PC-9 (cell line): ENCODE results near the gene ARHGAP24. TPM values are rescaled to one million over a fixed set of nuclear protein-coding genes. Genes with fewer than 3 reads are reported as not detected.

Experiments used
- BruUV-seq: library from RNA; stranded (reverse); fragments of 400-500 nt; replicated peaks from 2 replicates; lab custom pipeline; 2021; lab: Mats Ljungman, UMichigan
- CTCF ChIA-PET: fragments of 300-600 bp; sonication (Branson Sonifier 250); formaldehyde crosslinking; loops from one replicate; lab custom pipeline; 2022; ENCODE audit warnings: antibody characterized with exemption; lab: Charles Lee
- POLR2A ChIA-PET: fragments of 300-600 bp; sonication (Branson Sonifier 250); formaldehyde crosslinking; loops from one replicate; lab custom pipeline; 2022; ENCODE audit warnings: antibody characterized with exemption; ENCODE audit not compliant: unreplicated experiment; lab: Charles Lee
- DNase-seq, 2 experiments: peaks; one replicate each; pipeline versions ENCODE4 v3.0.0 to v3.0.0-alpha.2; 2015 to 2022; ENCODE audit warnings: mixed read lengths in 1 of 2
- H2AFZ ChIP-seq: fragments of 200-600 bp; sonication (generic); 2 replicates; pipeline ENCODE4 v1.8.1; 2017; ENCODE audit warnings: antibody characterized with exemption
- H3F3A ChIP-seq: fragments of 200-600 bp; sonication (generic); 2 replicates; pipeline ENCODE4 v1.8.1; 2017; ENCODE audit warnings: antibody characterized with exemption, mild to moderate bottlenecking, low read depth; ENCODE audit not compliant: insufficient read depth
- H3K27ac ChIP-seq: fragments of 200-600 bp; sonication (generic); 2 replicates; pipeline ENCODE4 v1.6.1; 2016; ENCODE audit warnings: mixed run types
- H3K27me3 ChIP-seq: fragments of 200-600 bp; sonication (generic); 2 replicates; pipeline ENCODE4 v1.6.1; 2016; ENCODE audit warnings: low read depth, mixed run types; ENCODE audit not compliant: insufficient read depth
- H3K36me3 ChIP-seq: fragments of 200-600 bp; sonication (generic); 2 replicates; pipeline ENCODE4 v1.6.1; 2016; ENCODE audit warnings: low read depth, mixed run types
- H3K4me1 ChIP-seq: fragments of 200-600 bp; sonication (generic); replicated peaks from 2 replicates; pipeline ENCODE4 v1.6.1; 2016; ENCODE audit warnings: mixed run types; ENCODE audit not compliant: insufficient read depth
- H3K4me2 ChIP-seq: fragments of 200-600 bp; sonication (generic); 2 replicates; pipeline ENCODE4 v1.6.1; 2017; ENCODE audit warnings: mixed run types
- H3K4me3 ChIP-seq: fragments of 200-600 bp; sonication (generic); 2 replicates; pipeline ENCODE4 v1.6.1; 2016; ENCODE audit warnings: mixed run types
- H3K79me2 ChIP-seq: fragments of 200-600 bp; sonication (generic); 2 replicates; pipeline ENCODE4 v1.6.1; 2017; ENCODE audit warnings: low read depth, mixed run types
- H3K9me2 ChIP-seq: fragments of 200-600 bp; sonication (generic); 2 replicates; pipeline ENCODE4 v1.8.1; 2017; ENCODE audit warnings: mild to moderate bottlenecking; ENCODE audit not compliant: insufficient read depth
- H3K9me3 ChIP-seq: fragments of 200-600 bp; sonication (generic); 2 replicates; pipeline ENCODE4 v1.8.1; 2016; ENCODE audit warnings: low read depth; ENCODE audit not compliant: insufficient read depth
- H4K20me1 ChIP-seq: fragments of 200-600 bp; sonication (generic); 2 replicates; pipeline ENCODE4 v1.8.1; 2017; ENCODE audit not compliant: insufficient read depth
- EZH2 ChIP-seq: fragments of 200-600 bp; sonication (generic); IDR thresholded peaks from 2 replicates; pipeline ENCODE4 v1.8.0; 2017; ENCODE audit warnings: antibody characterized with exemption, low read depth
- intact Hi-C: fragments of 100-400 bp; cut with micrococcal nuclease; formaldehyde crosslinking; loops from one replicate; pipeline ENCODE4 v1.10.0; 2022; ENCODE audit not compliant: unreplicated experiment
- total RNA-seq: library from RNA; stranded (reverse); gene quantifications from 2 replicates; pipeline ENCODE4 v1.2.3, GENCODE V29; 2021
- TF ChIP-seq, protein P1 (sequence below): fragments of 200-600 bp; sonication (generic); conservative IDR thresholded peaks from 2 replicates; pipeline ENCODE4 v1.6.1; 2017; ENCODE audit warnings: mixed run types, antibody characterized with exemption, mild to moderate bottlenecking, moderate library complexity

The ARHGAP24 gene
- total RNA-seq, 1 experiment from 2014 or later: 2.2 TPM

DNA sequence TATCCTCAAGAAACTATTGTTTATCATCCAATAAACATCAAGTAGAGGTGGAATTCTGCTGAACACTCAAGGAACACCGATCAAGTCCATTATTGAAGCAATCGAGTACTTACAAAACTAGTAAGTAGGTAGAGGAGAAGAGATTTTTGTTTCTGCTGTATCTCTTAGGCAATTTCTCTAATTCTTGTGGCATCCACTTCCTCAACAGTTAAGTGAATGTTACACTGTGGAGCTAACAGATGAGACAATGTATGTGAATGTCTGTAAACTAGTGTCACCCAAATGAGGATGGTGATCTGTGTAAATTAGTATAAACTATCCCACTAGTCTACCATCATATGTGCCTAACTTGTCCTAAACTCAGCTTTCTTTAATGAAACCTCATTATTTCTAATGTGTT, 261.6 kb downstream of the ARHGAP24 start:
- Histone ChIP-seq H3K27ac (no peak overlapping the region), H3K4me2 (no peak overlapping the region), H2AFZ (no peak overlapping the region), H3K36me3 (no peaks in the 10 kb centered on the region), H3K27me3 (no peaks in the 10 kb centered on the region), H3K9me3 (no peaks in the 10 kb centered on the region), H3F3A (no peaks in the 10 kb centered on the region), H3K4me3 (no peak overlapping the region), H3K79me2 (no peaks in the 10 kb centered on the region), H4K20me1 (no peaks in the 10 kb centered on the region), H3K4me1 (no peaks in the 10 kb centered on the region), H3K9me2 (no peaks in the 10 kb centered on the region)
- POLR2A ChIA-PET: interaction anchor here (0.6 kb wide), 1 partner anchor 28 kb away, joined by 4 read pairs; no protein-coding TSS in a partner anchor
- BruUV-seq: no TSS peak
- no peak for DNase-seq
- intact Hi-C loops: no loop called here
- CTCF ChIA-PET: no interaction called here
- no peak for TF ChIP-seq EZH2
- TF ChIP-seq, protein P1, sequence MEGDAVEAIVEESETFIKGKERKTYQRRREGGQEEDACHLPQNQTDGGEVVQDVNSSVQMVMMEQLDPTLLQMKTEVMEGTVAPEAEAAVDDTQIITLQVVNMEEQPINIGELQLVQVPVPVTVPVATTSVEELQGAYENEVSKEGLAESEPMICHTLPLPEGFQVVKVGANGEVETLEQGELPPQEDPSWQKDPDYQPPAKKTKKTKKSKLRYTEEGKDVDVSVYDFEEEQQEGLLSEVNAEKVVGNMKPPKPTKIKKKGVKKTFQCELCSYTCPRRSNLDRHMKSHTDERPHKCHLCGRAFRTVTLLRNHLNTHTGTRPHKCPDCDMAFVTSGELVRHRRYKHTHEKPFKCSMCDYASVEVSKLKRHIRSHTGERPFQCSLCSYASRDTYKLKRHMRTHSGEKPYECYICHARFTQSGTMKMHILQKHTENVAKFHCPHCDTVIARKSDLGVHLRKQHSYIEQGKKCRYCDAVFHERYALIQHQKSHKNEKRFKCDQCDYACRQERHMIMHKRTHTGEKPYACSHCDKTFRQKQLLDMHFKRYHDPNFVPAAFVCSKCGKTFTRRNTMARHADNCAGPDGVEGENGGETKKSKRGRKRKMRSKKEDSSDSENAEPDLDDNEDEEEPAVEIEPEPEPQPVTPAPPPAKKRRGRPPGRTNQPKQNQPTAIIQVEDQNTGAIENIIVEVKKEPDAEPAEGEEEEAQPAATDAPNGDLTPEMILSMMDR: no peak

GRCh38 chr4:85737254-85737653, 262.3 kb downstream of the ARHGAP24 start:
- Histone ChIP-seq H3K4me3 (no peak overlapping the region), H3K9me3 (no peaks in the 10 kb centered on the region), H3K4me1 (no peaks in the 10 kb centered on the region), H3K9me2 (no peaks in the 10 kb centered on the region), H3K4me2 (no peak overlapping the region), H2AFZ (no peak overlapping the region), H3K27me3 (no peaks in the 10 kb centered on the region), H3K27ac (no peak overlapping the region), H3F3A (no peaks in the 10 kb centered on the region), H4K20me1 (no peaks in the 10 kb centered on the region), H3K79me2 (no peaks in the 10 kb centered on the region), H3K36me3 (no peaks in the 10 kb centered on the region)
- intact Hi-C loops: no loop called here
- TF ChIP-seq, protein P1: no peak
- no peak for TF ChIP-seq EZH2
- no peak for DNase-seq
- ChIA-PET CTCF (no interaction called here), POLR2A (no interaction called here)
- no TSS peak for BruUV-seq

GRCh38 chr4:85738721-85739120, 263.8 kb downstream of the ARHGAP24 start:
- no peak overlapping the region for H3K27ac ChIP-seq
- no TSS peak for BruUV-seq
- no peaks in the 10 kb centered on the region for H3K79me2 ChIP-seq
- ChIA-PET POLR2A (no interaction called here), CTCF (no interaction called here)
- intact Hi-C loops: no loop called here
- DNase-seq: no peak
- H3K27me3 ChIP-seq: no peaks in the 10 kb centered on the region
- H2AFZ ChIP-seq: no peak overlapping the region
- H3F3A ChIP-seq: no peaks in the 10 kb centered on the region
- H3K9me3 ChIP-seq: no peaks in the 10 kb centered on the region
- no peak overlapping the region for H3K4me3 ChIP-seq
- no peak overlapping the region for H3K4me2 ChIP-seq
- H3K4me1 ChIP-seq: no peaks in the 10 kb centered on the region
- H3K36me3 ChIP-seq: no peaks in the 10 kb centered on the region
- no peaks in the 10 kb centered on the region for H3K9me2 ChIP-seq
- no peak for TF ChIP-seq EZH2
- TF ChIP-seq, protein P1: no peak
- no peaks in the 10 kb centered on the region for H4K20me1 ChIP-seq
